GM19372 (cell line): ENCODE data around the gene GNAT3.

Experiments used
- ATAC-seq: cut with Tn5 transposase; IDR thresholded peaks from one replicate; pipeline ENCODE4 v1.9.1; 2021; ENCODE audit warnings: mild to moderate bottlenecking, low read depth, moderate library complexity; ENCODE audit not compliant: unreplicated experiment

The GNAT3 gene

DNA sequence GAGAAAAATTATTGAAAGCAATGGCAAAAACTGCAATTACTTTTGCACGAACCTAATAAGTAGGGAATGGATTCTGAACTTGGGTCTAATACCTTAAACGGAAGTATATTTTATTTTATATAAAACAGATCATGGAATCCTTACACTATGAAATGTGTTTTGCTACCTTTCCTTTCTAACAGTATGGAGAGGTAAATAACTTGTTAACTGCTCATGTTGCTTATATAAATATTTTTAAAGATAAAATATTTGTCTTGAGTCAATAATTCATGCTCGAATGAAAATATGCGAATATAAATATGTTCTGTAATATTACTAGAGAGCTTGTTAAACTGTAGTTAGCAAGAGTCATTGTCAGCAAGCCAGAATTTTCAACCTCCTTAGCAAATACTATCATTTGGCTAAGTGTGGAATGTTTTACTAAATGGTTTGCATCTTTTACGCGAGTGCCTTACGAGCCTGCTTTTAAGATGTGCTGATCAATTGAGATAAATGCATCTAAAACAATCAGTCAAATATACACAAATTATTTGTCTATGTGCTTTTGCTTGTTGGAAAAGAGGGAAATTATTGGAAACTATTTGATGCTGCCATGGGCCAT is 5.9 kb downstream of the GNAT3 start:
- ATAC-seq, result no peak

DNA sequence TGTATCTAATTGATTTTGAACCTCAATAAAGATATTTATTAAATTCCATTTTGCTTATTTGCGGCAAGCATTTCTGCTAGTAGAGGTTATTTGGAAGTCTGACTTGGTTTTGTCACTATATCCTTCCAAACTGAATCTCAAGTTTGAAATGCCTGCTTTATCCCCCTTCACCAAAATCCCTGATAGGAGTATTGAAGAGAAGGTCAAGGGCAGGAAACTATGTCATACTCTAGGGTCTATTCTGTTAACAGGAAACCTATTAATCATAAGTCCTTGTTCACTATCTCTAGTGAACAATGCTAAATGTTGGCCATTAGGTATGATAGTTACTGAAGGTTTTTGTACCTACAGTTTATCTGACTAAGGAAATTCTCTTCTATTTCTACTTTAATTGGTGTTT is 11.5 kb downstream of the GNAT3 start:
- no peak for ATAC-seq

DNA sequence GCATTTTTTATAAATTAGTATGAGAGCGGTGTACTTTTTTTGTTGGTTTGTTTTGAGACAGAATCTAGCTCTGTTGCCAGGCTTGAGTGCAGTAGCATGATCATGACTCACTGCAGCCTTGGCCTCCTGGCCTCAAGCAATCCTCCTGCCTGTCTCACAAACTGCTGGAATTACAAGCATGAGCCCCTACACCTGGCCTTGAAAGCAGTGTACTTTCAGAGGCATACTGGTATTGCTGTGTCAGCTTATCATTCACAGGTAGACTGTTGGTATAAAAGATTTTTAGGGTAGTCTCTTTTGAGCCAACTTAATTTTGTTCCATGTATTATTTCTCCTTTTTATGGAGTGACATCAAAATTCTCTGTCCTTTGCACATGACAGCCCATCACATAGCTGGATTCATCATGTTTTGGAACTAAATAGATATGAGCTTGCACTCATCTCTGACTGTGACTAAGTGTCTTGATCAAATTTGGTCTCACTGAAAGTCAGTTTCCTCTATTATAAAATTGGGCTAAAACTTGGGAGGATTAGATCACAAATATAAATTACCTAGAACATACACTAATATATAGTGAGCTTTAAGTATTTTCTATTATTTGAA is 12.4 kb downstream of the GNAT3 start:
- ATAC-seq, result no peak

DNA sequence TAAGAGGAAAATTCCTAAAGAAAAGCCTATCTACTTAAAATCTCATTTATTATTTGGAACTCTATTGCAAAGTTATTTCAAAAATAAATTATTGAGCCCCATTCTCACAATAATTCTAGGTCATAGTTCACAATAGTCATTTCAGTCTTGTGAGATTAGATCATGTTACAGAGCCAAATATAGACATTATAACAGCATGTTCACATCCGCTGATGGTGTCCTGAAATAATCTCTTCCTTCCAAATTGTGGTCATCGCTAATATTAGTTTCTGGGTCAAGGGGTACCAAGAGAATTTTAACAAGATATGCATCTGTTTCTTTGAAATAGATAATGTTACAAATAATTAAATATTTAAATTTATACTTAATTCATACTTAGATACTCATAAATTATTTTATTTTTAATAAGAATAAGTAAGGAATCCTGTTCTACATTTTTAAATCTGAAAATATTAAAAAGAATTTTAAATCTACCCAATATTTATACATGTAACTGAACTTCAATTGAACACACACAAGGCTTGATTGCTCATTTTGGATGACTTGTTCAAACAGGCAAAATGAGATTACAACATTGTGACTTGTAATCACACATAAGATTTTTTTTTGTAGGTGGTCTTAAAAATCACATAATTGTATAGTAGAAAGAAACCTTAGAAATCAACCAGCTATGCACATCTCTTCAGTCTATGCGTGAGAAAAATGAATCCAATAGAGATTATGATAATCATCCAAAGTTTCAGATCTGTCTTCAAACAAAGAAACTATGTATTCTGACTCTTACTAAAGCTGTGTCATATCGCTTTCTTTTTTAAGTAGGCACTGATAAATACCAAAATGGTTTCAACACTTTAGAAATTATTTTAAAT is 13.1 kb downstream of the GNAT3 start:
- ATAC-seq, result no peak

DNA sequence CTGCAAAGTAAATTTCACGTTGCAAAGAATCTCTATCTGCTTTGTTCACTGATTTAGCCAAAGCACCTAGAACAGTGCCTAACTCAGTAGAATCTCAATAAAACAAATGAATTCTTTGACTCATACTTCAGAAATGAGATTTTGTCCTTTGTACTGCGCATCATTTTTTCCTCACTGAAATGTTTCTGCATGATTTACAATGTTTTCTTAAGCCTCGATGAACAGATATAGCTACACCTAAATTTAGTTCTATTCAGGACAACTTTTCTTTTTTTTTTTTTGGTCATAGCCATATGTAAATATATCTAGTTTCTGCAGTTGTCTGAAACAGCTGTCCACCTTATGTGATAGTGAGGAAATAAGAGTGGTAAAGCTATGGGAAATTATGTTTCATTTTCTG is 15.3 kb downstream of the GNAT3 start:
- ATAC-seq, result no peak

DNA sequence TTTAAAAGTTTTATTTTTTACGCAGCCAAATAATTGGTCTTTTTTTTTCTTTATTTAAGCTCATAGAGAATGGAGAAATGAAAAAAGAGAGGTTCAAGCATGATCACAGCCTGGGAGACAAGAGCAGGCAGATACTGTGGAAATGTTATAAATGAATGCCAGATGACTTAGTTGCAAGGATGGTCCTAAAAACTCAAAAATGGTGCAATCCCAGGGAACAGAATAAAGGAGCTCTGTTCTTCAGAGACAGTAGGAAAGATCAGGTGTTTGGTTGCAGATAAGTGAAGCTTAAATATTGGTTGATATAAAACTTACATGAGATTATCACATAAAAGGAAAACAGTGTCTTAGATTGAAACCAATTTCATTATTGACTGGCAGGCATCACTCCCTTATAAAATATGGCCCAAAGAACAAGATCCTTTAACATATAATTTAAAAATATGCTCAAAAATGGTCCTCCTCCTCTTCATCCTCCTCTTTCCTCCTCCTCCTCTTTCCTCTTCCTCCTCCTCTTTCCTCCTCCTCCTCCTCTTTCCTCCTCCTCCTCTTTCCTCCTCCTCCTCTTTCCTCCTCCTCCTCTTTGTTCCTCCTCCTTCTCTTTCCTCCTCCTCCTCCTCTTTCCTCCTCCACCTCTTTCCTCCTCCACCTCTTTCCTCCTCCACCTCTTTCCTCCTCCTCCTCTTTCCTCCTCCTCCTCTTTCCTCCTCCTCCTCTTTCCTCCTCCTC is 18.6 kb downstream of the GNAT3 start:
- no peak for ATAC-seq

DNA sequence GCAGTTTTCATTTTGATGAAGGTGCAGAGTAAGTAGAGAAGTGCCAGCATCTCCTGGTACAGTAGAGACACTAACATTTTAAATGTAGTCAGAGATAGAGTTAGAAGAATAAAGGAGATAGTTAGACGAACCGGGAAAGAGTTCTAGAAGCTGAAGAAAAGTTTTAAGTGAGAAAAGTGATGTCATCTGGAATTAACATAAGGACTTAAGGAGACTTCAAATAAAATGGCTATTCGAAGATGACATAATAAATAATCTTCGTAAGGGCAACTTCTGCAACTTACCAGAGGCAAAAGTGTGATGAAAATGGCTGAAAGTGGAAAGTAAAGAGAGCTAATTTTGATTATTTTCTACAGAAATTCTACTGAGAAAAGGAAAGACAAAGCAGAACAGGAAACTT is 20.4 kb downstream of the GNAT3 start:
- ATAC-seq, result no peak

DNA sequence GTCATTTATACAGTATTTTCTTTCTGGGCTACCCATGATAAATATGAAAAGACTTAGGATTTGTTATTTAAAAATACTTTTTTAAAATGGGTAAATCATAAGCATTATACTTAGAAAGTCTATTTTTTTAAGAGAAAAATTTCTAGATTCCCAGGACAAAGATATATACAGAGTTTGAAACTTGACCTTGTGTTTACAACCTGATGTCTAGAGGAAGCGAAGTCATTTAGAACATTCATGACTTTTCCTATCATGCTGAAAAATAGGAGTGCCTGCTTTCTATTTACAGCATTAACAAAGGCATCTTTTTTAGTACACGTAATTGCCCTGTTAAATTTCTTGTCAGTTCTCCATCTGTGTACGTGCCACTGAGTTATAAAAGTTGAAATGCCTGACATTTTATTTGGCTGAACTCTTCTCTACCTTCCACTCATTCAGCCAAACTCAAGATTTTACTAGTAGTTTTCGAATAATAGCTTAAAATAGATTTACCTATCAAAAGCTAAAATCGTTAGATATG is 23.0 kb downstream of the GNAT3 start:
- ATAC-seq, result no peak

DNA sequence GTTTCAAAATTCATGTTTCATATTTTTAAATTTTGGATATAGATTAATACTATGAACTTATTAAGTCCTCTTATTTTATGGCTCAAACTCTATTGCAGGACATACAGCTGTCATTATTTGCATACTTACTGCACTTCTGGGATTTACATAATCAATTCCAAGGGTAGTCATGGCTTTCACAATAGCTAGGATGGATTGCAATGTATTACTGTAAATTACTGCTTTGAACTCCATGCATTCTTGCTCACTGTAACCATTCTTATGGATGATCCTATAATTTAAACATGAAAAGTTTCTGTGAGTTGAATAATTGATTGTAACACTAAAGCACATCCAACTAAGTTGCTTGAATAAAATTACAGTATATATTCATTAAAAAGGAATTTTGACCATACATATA is 23.5 kb downstream of the GNAT3 start:
- no peak for ATAC-seq

DNA sequence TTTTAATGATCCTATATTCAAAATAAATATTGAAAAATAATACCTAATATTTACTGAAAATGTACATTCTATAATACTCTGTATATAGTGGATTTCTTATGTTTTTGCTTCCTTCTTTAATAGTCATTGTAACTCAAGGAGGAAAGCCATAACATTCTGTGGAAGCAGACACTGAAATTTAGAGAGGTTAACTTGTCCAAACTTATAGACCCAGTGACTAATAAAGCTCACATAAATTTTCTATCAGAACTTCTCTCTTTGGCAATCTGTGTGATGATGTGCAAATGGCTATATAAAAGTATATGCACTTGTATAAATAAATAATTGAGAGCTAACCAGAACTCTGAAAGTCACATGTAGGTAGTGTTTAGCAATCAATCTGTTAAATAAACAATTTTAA is 26.1 kb downstream of the GNAT3 start:
- no peak for ATAC-seq

DNA sequence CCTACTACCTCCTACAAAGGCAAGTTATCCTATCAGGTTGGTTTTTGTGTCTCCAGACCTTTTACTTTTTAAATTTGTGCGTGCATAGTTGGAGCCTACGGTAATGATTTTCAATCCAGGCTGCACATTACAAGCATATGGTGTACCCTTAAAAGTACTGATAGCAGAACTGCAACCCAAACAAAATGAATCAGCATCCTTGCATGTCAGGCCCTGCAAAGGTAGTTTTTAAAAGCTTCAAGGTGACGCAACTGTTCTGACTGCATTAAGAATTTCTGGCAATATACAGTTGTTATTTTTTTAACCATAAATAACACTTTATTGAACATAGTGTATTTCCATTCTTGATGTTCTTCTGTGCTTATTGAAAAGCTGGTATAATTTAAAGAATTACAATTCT is 28.9 kb downstream of the GNAT3 start:
- ATAC-seq, result no peak

DNA sequence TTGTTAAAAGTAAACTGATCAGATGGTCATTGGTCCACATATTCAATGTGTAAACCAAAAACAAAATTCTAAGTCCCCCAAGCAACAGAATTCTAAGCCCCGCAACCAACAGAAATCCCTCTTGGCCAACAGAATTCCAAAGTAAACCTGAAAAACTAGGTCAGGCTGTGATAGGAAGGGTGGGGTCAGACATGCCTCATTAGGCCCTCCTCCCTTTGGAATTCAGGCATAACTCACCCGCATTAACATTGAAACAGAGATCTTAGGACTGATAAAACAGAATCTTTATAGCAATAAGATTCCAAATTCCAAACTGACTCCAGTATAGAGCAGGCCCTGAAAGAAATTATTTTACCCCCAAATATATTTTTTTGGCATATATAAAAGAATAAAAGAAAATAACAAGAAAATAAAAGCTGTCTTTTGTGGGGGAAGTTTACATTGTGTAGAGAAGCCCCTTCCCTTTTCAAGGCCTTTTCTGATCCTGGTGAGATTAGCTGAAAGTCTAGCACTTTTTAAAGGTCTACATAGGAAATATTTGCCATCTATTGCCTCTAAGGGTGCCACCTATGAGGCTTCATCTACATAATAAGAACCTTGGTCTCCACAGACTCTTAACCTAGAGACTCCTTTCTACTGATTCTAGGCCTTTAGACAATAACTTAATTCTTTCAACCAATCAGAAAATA is 30.5 kb downstream of the GNAT3 start:
- ATAC-seq, result no peak

DNA sequence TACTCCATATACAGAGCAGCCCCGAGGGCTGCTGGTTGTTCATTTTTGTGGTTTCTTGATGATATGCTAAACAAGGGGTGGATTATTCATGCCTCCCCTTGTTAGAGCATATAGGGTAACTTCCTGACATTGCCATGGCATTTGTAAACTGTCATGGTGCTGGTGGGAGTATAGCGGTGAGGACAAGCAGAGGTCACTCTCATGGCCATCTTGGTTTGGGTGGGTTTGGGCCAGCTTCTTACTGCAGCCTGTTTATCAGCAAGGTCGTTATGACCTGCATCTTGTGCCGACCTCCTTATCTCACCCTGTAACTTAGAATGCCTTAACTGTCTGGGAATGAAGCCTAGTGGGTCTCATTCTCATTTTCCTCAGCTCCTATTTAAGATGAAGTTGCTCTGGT is 31.3 kb downstream of the GNAT3 start:
- ATAC-seq, result no peak

DNA sequence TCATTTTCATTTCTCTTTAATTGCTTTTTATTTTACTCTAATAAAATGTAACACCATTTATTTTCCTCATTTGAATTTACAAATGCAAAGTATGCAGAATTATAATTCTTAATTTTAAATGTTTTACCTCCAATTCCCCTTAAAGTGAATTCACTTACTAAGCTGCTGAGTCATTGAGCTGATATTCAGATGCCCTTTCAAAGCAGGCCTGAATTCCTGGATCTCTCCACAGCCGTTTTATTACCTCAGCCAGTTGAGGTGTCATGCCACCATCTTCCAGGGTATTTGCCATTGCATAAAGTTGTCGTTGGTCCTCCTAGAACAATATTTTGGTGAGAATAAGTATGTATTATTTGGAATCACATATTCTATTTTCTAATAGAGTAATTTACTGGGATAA is 33.2 kb downstream of the GNAT3 start:
- ATAC-seq, result no peak

DNA sequence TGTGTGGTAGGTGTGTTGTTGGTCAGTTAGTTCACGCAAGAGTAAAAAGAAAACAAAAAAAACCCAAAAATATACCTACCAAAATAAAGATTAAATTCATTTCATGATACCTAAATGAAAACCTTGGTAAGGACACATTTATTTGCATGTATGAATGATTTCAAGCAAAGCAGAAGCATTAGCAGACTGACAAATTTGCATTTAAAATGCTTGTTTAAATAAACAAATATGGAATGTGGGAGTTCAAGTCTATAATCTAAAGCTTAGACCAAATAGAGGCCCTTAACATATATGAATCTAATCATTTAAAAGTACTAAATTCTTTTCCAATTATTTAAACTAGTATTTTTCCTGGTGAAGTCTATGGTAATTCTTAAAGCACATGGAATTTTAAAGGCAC is 35.8 kb downstream of the GNAT3 start:
- ATAC-seq, result no peak

DNA sequence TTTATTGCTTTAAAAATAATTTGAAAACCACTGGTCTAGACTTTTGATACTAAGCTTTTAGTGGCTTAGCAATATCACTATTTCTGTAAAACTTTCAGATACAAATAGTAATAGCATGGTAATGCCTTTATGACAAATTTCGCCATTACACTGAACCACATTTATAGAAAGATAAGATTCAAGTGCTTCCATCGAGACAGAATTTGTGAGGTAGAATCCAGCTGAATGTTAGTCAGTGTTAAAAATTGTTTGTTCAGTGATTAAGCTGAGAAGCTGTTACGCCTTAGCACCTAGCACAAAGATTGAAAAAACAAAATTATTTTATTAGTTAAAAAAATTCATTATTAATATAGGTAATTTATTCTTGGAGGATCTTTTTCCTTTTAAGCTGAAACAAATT is 36.5 kb downstream of the GNAT3 start:
- no peak for ATAC-seq

DNA sequence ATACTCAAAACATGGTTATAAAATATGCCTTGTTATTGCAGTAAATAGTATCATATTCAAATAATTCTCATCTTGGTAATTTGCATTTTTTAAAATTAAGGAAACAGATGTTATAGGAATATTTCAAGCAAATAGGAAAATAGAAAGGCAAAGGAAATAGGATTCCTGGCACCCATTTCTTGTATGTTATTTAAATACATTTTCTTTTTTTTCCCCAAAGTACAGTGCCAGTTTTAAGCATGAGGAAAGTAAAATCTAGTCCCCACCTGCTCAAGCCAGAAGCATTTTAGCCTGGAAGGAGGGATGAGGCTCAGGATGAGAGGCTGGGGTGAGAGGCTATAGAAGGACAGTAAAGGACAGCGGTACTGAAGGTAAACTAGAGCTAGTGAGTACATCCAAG is 38.1 kb downstream of the GNAT3 start:
- ATAC-seq, result no peak

DNA sequence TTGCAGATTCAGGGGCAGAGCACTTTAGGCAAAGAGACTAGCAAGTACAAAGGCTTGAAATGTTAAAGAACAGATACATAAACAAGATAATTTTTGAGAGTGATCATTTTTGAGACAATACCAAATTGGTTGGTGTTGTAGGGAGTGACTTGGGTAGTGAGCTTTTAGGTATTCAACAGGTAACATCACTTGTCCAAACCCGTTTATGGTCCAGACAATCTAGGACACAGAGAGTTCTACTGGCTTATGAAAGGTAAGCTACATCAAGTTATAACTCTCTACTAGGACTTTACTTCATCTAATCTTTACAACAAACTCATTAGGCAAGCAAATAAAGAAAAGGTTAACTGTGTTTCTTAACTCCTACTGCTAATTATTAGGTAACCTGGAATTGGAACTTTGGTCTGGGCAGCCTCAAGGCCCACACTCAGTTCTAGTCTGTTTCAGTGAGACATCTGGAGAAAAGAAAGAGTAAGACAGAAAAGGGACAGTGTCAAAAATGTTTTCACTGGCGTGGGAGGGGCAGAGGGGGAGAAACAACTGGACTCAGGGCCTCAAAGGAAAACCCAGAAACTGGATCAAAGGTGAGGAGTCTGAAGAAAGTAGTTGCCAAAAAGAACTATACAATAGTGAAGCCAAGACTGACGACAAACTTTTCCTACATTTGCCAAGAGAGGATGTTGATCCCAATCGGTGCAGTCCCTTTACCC is 39.2 kb downstream of the GNAT3 start:
- ATAC-seq, result no peak

DNA sequence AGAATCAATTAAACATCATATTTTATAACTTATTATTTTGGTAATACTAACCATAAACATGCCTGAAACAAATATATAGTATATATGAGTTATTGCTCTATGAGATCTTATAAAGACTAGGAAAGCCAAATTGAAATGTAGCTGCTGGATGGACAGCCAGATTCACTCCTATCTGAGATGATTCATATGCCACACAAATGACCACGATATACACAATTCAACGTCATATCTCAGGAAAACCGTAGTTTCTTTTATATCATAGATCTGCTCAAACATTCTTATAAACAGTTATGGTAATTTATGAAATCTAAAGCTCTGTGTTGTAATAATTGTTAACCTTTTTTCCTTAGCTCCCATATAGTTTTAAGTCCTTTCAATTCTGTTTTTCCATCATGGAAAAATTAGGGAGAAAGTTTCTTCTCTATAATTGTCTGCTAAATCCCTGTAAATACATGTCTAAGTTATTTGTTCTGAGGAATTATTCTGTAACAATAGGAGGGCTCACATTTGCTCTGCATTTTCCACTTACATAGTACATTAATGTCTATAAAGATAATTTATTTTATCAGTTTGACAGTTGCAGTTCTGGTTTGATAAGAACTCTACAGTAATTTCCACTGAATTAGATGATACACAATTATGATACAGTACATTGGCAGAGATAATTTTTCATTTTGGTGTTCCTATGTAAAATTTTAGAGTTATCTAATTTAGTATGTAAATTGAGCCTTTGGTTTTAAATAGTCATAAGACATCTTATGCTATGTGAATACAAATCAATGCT is 42.7 kb downstream of the GNAT3 start:
- ATAC-seq, result no peak
